Calu3 (cell line): ENCODE measurements around the gene RMRP. TPM values are rescaled to one million over a fixed set of nuclear protein-coding genes. Genes with fewer than 3 reads are reported as not detected.

Experiments
- BruUV-seq: library from RNA; stranded (reverse); fragments of 400-500 nt; replicated peaks from 2 replicates; lab custom pipeline; 2021; lab: Mats Ljungman, UMichigan
- CTCF ChIA-PET: fragments of 300-600 bp; sonication (Branson Sonifier 250); formaldehyde crosslinking; loops from one replicate; lab custom pipeline; 2022; ENCODE audit warnings: antibody characterized with exemption; lab: Charles Lee
- DNase-seq: peaks from one replicate; pipeline ENCODE4 v3.0.0; 2022
- H3K27ac Mint-ChIP-seq: one replicate; pipeline ENCODE4 v1.8.0; 2022; ENCODE audit warnings: mixed read lengths; ENCODE audit not compliant: unreplicated experiment
- H3K27me3 Mint-ChIP-seq: one replicate; pipeline ENCODE4 v1.8.0; 2022; ENCODE audit warnings: mixed read lengths; ENCODE audit not compliant: unreplicated experiment
- H3K36me3 Mint-ChIP-seq: one replicate; pipeline ENCODE4 v1.8.0; 2022; ENCODE audit warnings: mild to moderate bottlenecking, moderate library complexity, mixed read lengths; ENCODE audit not compliant: insufficient read depth, unreplicated experiment
- H3K4me1 Mint-ChIP-seq: one replicate; pipeline ENCODE4 v1.8.0; 2022; ENCODE audit warnings: mild to moderate bottlenecking, low read depth, mixed read lengths; ENCODE audit not compliant: unreplicated experiment
- H3K4me3 Mint-ChIP-seq: one replicate; pipeline ENCODE4 v1.8.0; 2022; ENCODE audit warnings: mild to moderate bottlenecking, low read depth, moderate library complexity, mixed read lengths; ENCODE audit not compliant: unreplicated experiment
- H3K9me3 Mint-ChIP-seq: one replicate; pipeline ENCODE4 v1.8.0; 2022; ENCODE audit warnings: low read depth, mixed read lengths; ENCODE audit not compliant: unreplicated experiment
- CTCF ChIP-seq: fragments of 200-600 bp; IDR thresholded peaks from one replicate; pipeline ENCODE4 v1.8.0; 2022; ENCODE audit warnings: antibody characterized with exemption; ENCODE audit not compliant: unreplicated experiment
- intact Hi-C: fragments of 100-400 bp; cut with micrococcal nuclease; formaldehyde crosslinking; loops from one replicate; pipeline ENCODE4 v1.10.0; 2022; ENCODE audit not compliant: unreplicated experiment
- total RNA-seq: library from RNA; stranded (reverse); gene quantifications from 2 replicates; pipeline ENCODE4 v1.2.3, GENCODE V29; 2022

Gene RMRP
- total RNA-seq, 1 experiment from 2014 or later, result 8,471 TPM

- Mint-ChIP-seq H3K9me3 (no peaks in the 10 kb centered on the region), H3K4me3 (peak overlapping the region; percentile 84), H3K27ac (peak overlapping the region; percentile 100), H3K36me3 (peaks cover 32% of the 10 kb centered on the region), H3K4me1 (peaks cover 23% of the 10 kb centered on the region), H3K27me3 (no peaks in the 10 kb centered on the region)
- CTCF ChIA-PET, result interaction anchor here (0.7 to 2.2 kb wide), 4 partner anchors 11 to 76 kb away, joined by 3 to 12 read pairs (median 7); partner anchors contain the start of genes CREB3 and TLN1
- intact Hi-C loops, result no loop called here
- DNase-seq, result no peak
- no TSS peak for BruUV-seq
- TF ChIP-seq CTCF, result no peak
These were observed 1.1 kb upstream of the RMRP start for GRCh38 chr9:35658968-35659220.

- Mint-ChIP-seq H3K27ac (peak within 1 kb of the TSS; percentile 100), H3K9me3 (no peaks in the 10 kb centered on the region), H3K27me3 (no peaks in the 10 kb centered on the region), H3K36me3 (peaks cover 31% of the 10 kb centered on the region), H3K4me1 (peaks cover 20% of the 10 kb centered on the region), H3K4me3 (peak within 1 kb of the TSS; percentile 84)
- TSS peak; percentile 80 for BruUV-seq
- CTCF ChIA-PET, result interaction anchor here (0.5 to 2.2 kb wide), 8 partner anchors 11 to 1610 kb away, joined by 3 to 12 read pairs (median 4); partner anchors contain the start of genes CREB3, HINT2 and TLN1
- DNase-seq, result peak; percentile 80
- TF ChIP-seq CTCF, result peak; percentile 62
- intact Hi-C loops, result no loop called here
These were observed 533 bp upstream of the RMRP start, which contains the start of gene CCDC107 for GRCh38 chr9:35658137-35658967. Gene CCDC107, plus strand, starts transcription at chr9:35658292. Its CDS starts 88 bp downstream, at chr9:35658380.

- peaks cover 31% of the 10 kb centered on the region for H3K36me3 Mint-ChIP-seq
- TF ChIP-seq CTCF, result no peak
- H3K4me3 Mint-ChIP-seq, result peak overlapping the region; percentile 84
- no TSS peak for BruUV-seq
- H3K4me1 Mint-ChIP-seq, result peaks cover 8% of the 10 kb centered on the region
- no peak for DNase-seq
- intact Hi-C loops, result no loop called here
- peak overlapping the region; percentile 100 for H3K27ac Mint-ChIP-seq
- no peaks in the 10 kb centered on the region for H3K27me3 Mint-ChIP-seq
- CTCF ChIA-PET, result interaction anchor here (0.6 to 2.2 kb wide), 5 partner anchors 39 to 214 kb away, joined by 3 to 12 read pairs (median 3); partner anchors contain the start of genes CREB3, HINT2 and TLN1
- H3K9me3 Mint-ChIP-seq, result no peaks in the 10 kb centered on the region
These were observed 831 bp downstream of the RMRP start for GRCh38 chr9:35656831-35657545.

- DNase-seq, result no peak
- H3K4me1 Mint-ChIP-seq, result peaks cover 8% of the 10 kb centered on the region
- no TSS peak for BruUV-seq
- peak overlapping the region; percentile 100 for H3K27ac Mint-ChIP-seq
- peaks cover 31% of the 10 kb centered on the region for H3K36me3 Mint-ChIP-seq
- intact Hi-C loops, result no loop called here
- H3K9me3 Mint-ChIP-seq, result no peaks in the 10 kb centered on the region
- no peak for TF ChIP-seq CTCF
- H3K4me3 Mint-ChIP-seq, result no peak overlapping the region
- H3K27me3 Mint-ChIP-seq, result no peaks in the 10 kb centered on the region
- CTCF ChIA-PET, result no interaction called here
These were observed 1.5 kb downstream of the RMRP start for GRCh38 chr9:35656348-35656747.
